Smooth muscle cell of trachea (primary cell): ENCODE data around the gene OR4K17. TPM values are rescaled to one million over a fixed set of nuclear protein-coding genes. Genes with fewer than 3 reads are reported as not detected.

Experiments
- total RNA-seq: library from RNA; depleted of rRNA; stranded (reverse); fragments of >200 nt; gene quantifications from 2 replicates; pipeline ENCODE4 v1.2.1, GENCODE V29; 2014

Gene OR4K17
- not detected in 2 replicates for total RNA-seq

GRCh38 chr14:20110438-20110837 is at the start of gene OR4K17:
Gene OR4K17, plus strand, starts transcription at chr14:20110739. Its CDS starts 6,761 bp downstream, at chr14:20117500.

GRCh38 chr14:20138520-20138919 is 28.0 kb downstream of the OR4K17 start, which contains the start of gene OR4N5:
Gene OR4N5, plus strand, starts transcription at chr14:20138820. Its CDS starts 4,916 bp downstream, at chr14:20143736.

Other genes starting within 250 kb of the OR4K17 start
- gene OR4K2, start 235.6 kb upstream of the OR4K17 start, total RNA-seq, result not detected in 2 replicates
- not detected in 2 replicates for gene OR4K5, start 190.1 kb upstream of the OR4K17 start, total RNA-seq
- gene OR4K1, start 179.8 kb upstream of the OR4K17 start, total RNA-seq, result not detected in 2 replicates
- not detected in 2 replicates for gene OR4K15, start 135.1 kb upstream of the OR4K17 start, total RNA-seq
- gene OR4Q2, start 108.6 kb upstream of the OR4K17 start, total RNA-seq, result not detected in 2 replicates
- gene OR4K14, start 91.4 kb upstream of the OR4K17 start, total RNA-seq, result not detected in 2 replicates
- not detected in 2 replicates for gene OR4K13, start 74.7 kb upstream of the OR4K17 start, total RNA-seq
- not detected in 2 replicates for gene OR4L1, start 50.7 kb upstream of the OR4K17 start, total RNA-seq
- not detected in 2 replicates for gene OR4N5, start 28.1 kb downstream of the OR4K17 start, total RNA-seq
- gene OR11G2, start 80.2 kb downstream of the OR4K17 start, total RNA-seq, result not detected in 2 replicates
- not detected in 2 replicates for gene OR11H6, start 113.0 kb downstream of the OR4K17 start, total RNA-seq
- gene OR11H7, start 118.2 kb downstream of the OR4K17 start, total RNA-seq, result not detected in 2 replicates
- gene OR11H4, start 128.5 kb downstream of the OR4K17 start, total RNA-seq, result not detected in 2 replicates
- gene TTC5, start 195.2 kb downstream of the OR4K17 start, total RNA-seq, result 22.5 and 23.1 TPM in 2 replicates
- gene CCNB1IP1, start 222.5 kb downstream of the OR4K17 start, total RNA-seq, result 35.2 and 36.9 TPM in 2 replicates
- gene PARP2, start 232.9 kb downstream of the OR4K17 start, total RNA-seq, result 4.6 and 11.8 TPM in 2 replicates